ENCODE data around the gene KIAA0232.

KIAA0232 gene

GRCh38 chr4:6742989-6743388 lies 39.5 kb upstream of the KIAA0232 start:
- DNase-seq (ENCODE audit: low read depth), result no peak
- H3K4me3 ChIP-seq (ENCODE audit: low read length), result no peak overlapping the region
- TF ChIP-seq CTCF (IDR thresholded peaks at IDR 0.05; ENCODE audit: insufficient read depth, low read depth, low read length, missing control alignments), result no peak

GRCh38 chr4:6746721-6747293 lies 35.7 kb upstream of the KIAA0232 start:
- no peak for DNase-seq (ENCODE audit: low read depth)
- no peak overlapping the region for H3K4me3 ChIP-seq (ENCODE audit: low read length)
- TF ChIP-seq CTCF (IDR thresholded peaks at IDR 0.05; ENCODE audit: insufficient read depth, low read depth, low read length, missing control alignments), result no peak

- H3K4me3 ChIP-seq (ENCODE audit: low read length), result no peak overlapping the region
- DNase-seq (ENCODE audit: low read depth), result no peak
- no peak for TF ChIP-seq CTCF (IDR thresholded peaks at IDR 0.05; ENCODE audit: insufficient read depth, low read depth, low read length, missing control alignments)
Measured at GRCh38 chr4:6747294-6748051, 35.1 kb upstream of the KIAA0232 start.

GRCh38 chr4:6748286-6748685 lies 34.2 kb upstream of the KIAA0232 start:
- DNase-seq (ENCODE audit: low read depth), result no peak
- TF ChIP-seq CTCF (IDR thresholded peaks at IDR 0.05; ENCODE audit: insufficient read depth, low read depth, low read length, missing control alignments), result no peak

GRCh38 chr4:6749340-6750171 lies 33.0 kb upstream of the KIAA0232 start:
- no peak for TF ChIP-seq CTCF (IDR thresholded peaks at IDR 0.05; ENCODE audit: insufficient read depth, low read depth, low read length, missing control alignments)
- no peak overlapping the region for H3K4me3 ChIP-seq (ENCODE audit: low read length)
- DNase-seq (ENCODE audit: low read depth), result peak; percentile 47

More at GRCh38 chr4:6748286-6748685, 34.2 kb upstream of the KIAA0232 start:
- no peak overlapping the region for H3K4me3 ChIP-seq (ENCODE audit: low read length)

GRCh38 chr4:6750286-6751221 lies 32.0 kb upstream of the KIAA0232 start:
- TF ChIP-seq CTCF (IDR thresholded peaks at IDR 0.05; ENCODE audit: insufficient read depth, low read depth, low read length, missing control alignments), result no peak
- peak; percentile 68 for DNase-seq (ENCODE audit: low read depth)

More at GRCh38 chr4:6750286-6751221, 32.0 kb upstream of the KIAA0232 start:
- H3K4me3 ChIP-seq (ENCODE audit: low read length), result no peak overlapping the region

Data from epithelial cell of esophagus (primary cell).